ENCODE results near the gene OPCML.

GRCh38 chr11:132840660-132841059, 691.6 kb downstream of the OPCML start:
- TF ChIP-seq CTCF (IDR thresholded peaks at IDR 0.05) (no peak), POLR2A (IDR thresholded peaks at IDR 0.05) (no peak)
